HCT116 (cell line): Measurements from ENCODE around the gene NSMCE1. TPM values are rescaled to one million over a fixed set of nuclear protein-coding genes. Genes with fewer than 3 reads are reported as not detected.
A peak's percentile ranks its signal among the peaks of the same experiment; 100 is the strongest.

Experiments
- ATAC-seq: fragments of 200-7000 bp; cut with Tn5 transposase; 2 replicates; pipeline ENCODE4 v1.9.1; 2020; ENCODE audit warnings: mild to moderate bottlenecking, moderate library complexity
- BruUV-seq: library from RNA; stranded (reverse); fragments of 400-500 nt; replicated peaks from 2 replicates; lab custom pipeline; 2021; lab: Mats Ljungman, UMichigan
- CTCF ChIA-PET: fragments of 300-600 bp; sonication (Branson Sonifier 250); formaldehyde crosslinking; loops from one replicate; lab custom pipeline; 2021; ENCODE audit warnings: antibody characterized with exemption; lab: Charles Lee
- POLR2A ChIA-PET: fragments of 300-600, 350-600 bp; sonication (Branson Sonifier 250); formaldehyde crosslinking; loops from one replicate; lab custom pipeline; 2021; ENCODE audit warnings: antibody characterized with exemption; lab: Charles Lee
- RAD21 ChIA-PET, 2 experiments: fragments of 300-600 bp; sonication (Branson Sonifier 250); formaldehyde crosslinking; loops; one replicate each; lab custom pipeline; 2023; ENCODE audit warnings: low total read pairs in 2 of 2; ENCODE audit not compliant: uncharacterized antibody in 2 of 2, unreplicated experiment in 2 of 2, low non-redundant PET in 1 of 2; lab: Charles Lee
- DNase-seq: peaks from one replicate; pipeline ENCODE4 v3.0.0-alpha.2; 2010; ENCODE audit warnings: low read depth, low spot score
- H2AFZ ChIP-seq: fragments of 200-600 bp; shearing (Covaris generic), sonication (generic); 2 replicates; pipeline ENCODE4 v1.6.1; 2017; ENCODE audit warnings: low read depth, mixed run types, mixed read lengths, antibody characterized with exemption, low read length; ENCODE audit not compliant: poor library complexity, severe bottlenecking
- H3K27ac ChIP-seq: 2 replicates; pipeline ENCODE4 v1.5.1; 2012; ENCODE audit warnings: low read depth, low read length
- H3K27me3 ChIP-seq: fragments of 200-600 bp; sonication (generic); 2 replicates; pipeline ENCODE4 v1.6.1; 2016; ENCODE audit warnings: mixed run types, low read length, mixed read lengths; ENCODE audit not compliant: insufficient read depth
- H3K36me3 ChIP-seq, 2 experiments: fragments of 200-500 bp in 1 of 2; fragments of 200-600 bp in 1 of 2; sonication (Bioruptor generic) in 1 of 2; sonication (generic) in 1 of 2; 2 replicates each; pipeline versions ENCODE4 v1.5.1 to v1.6.1; 2014 to 2016; ENCODE audit warnings: low read length in 2 of 2, inconsistent platforms in 1 of 2, mixed read lengths in 1 of 2, mixed run types in 1 of 2; ENCODE audit not compliant: insufficient read depth in 2 of 2, control insufficient read depth in 1 of 2
- H3K4me1 ChIP-seq, 2 experiments: fragments of 200-600 bp in 1 of 2; sonication (generic) in 1 of 2; 2 replicates each; pipeline versions ENCODE4 v1.5.1 to v1.6.1; 2012 to 2017; ENCODE audit warnings: low read length in 2 of 2, inconsistent platforms in 1 of 2, mild to moderate bottlenecking in 1 of 2, mixed read lengths in 1 of 2, mixed run types in 1 of 2, moderate library complexity in 1 of 2; ENCODE audit not compliant: insufficient read depth in 2 of 2, control insufficient read depth in 1 of 2
- H3K4me2 ChIP-seq: fragments of 200-600 bp; sonication (generic); 2 replicates; pipeline ENCODE4 v1.6.1; 2017; ENCODE audit warnings: mixed run types, low read length, mixed read lengths
- H3K4me3 ChIP-seq, 2 experiments: fragments of 200-600 bp in 1 of 2; sonication (generic) in 1 of 2; replicated peaks in 1 of 2; 2 replicates each; pipeline ENCODE4 v1.5.1; 2011 to 2016; ENCODE audit warnings: low read length in 2 of 2, control low read depth in 1 of 2, low read depth in 1 of 2, mild to moderate bottlenecking in 1 of 2, mixed read lengths in 1 of 2, mixed run types in 1 of 2
- H3K79me2 ChIP-seq: fragments of 200-600 bp; sonication (generic); 2 replicates; pipeline ENCODE4 v1.6.1; 2017; ENCODE audit warnings: mild to moderate bottlenecking, mixed run types, low read length, moderate library complexity, mixed read lengths; ENCODE audit not compliant: insufficient read depth
- H3K9ac ChIP-seq: fragments of 200-600 bp; sonication (generic); 2 replicates; pipeline ENCODE4 v1.6.1; 2016; ENCODE audit warnings: low read length, mixed read lengths
- H3K9me2 ChIP-seq: fragments of 200-600 bp; sonication (generic), shearing (Covaris generic); 2 replicates; pipeline ENCODE4 v1.6.1; 2017; ENCODE audit warnings: mixed run types, mild to moderate bottlenecking, moderate library complexity; ENCODE audit not compliant: insufficient read depth
- H3K9me3 ChIP-seq, 2 experiments: fragments of 200-500 bp in 1 of 2; fragments of 200-600 bp in 1 of 2; sonication (Bioruptor generic) in 1 of 2; sonication (generic) in 1 of 2; 2 replicates each; pipeline ENCODE4 v1.6.1; 2014 to 2017; ENCODE audit warnings: low read length in 2 of 2, mixed read lengths in 2 of 2, inconsistent platforms in 1 of 2, low read depth in 1 of 2, mild to moderate bottlenecking in 1 of 2, mixed run types in 1 of 2, moderate library complexity in 1 of 2; ENCODE audit not compliant: control insufficient read depth in 1 of 2, insufficient read depth in 1 of 2
- H4K20me1 ChIP-seq: fragments of 200-600 bp; sonication (generic), shearing (Covaris generic); 2 replicates; pipeline ENCODE4 v1.6.1; 2017; ENCODE audit warnings: mixed run types, mild to moderate bottlenecking, moderate library complexity; ENCODE audit not compliant: insufficient read depth
- ATF3 ChIP-seq: IDR thresholded peaks from 2 replicates; pipeline ENCODE4 v1.6.1; 2012
- CBX3 ChIP-seq: IDR thresholded peaks from 2 replicates; pipeline ENCODE4 v1.6.1; 2012; ENCODE audit warnings: low read depth
- CEBPB ChIP-seq: IDR thresholded peaks from 2 replicates; pipeline ENCODE4 v1.6.1; 2012; ENCODE audit warnings: low read depth
- CTCF ChIP-seq, 3 experiments: fragments of 200-600 bp in 1 of 3; sonication (generic) in 1 of 3; IDR thresholded peaks in 2 of 3; conservative IDR thresholded peaks in 1 of 3; 2 replicates each; pipeline ENCODE4 v1.5.1; 2012 to 2017; ENCODE audit warnings: low read depth in 2 of 3, low read length in 2 of 3, antibody characterized with exemption in 1 of 3, borderline replicate concordance in 1 of 3, control low read depth in 1 of 3, mild to moderate bottlenecking in 1 of 3, mixed read lengths in 1 of 3, mixed run types in 1 of 3, moderate library complexity in 1 of 3; ENCODE audit not compliant: insufficient read depth in 1 of 3
- EGR1 ChIP-seq: IDR thresholded peaks from 2 replicates; pipeline ENCODE4 v1.6.1; 2012; ENCODE audit warnings: low read depth
- ELF1 ChIP-seq: IDR thresholded peaks from 2 replicates; pipeline ENCODE4 v1.6.1; 2012; ENCODE audit warnings: low read depth, borderline replicate concordance
- EZH2 ChIP-seq: fragments of 200-600 bp; sonication (generic); IDR thresholded peaks from 2 replicates; pipeline ENCODE4 v1.6.1; 2017; ENCODE audit warnings: antibody characterized with exemption, mixed run types
- EZH2phosphoT487 ChIP-seq: fragments of 200-600 bp; IDR thresholded peaks from 2 replicates; pipeline ENCODE4 v1.6.1; 2018; ENCODE audit warnings: antibody characterized with exemption, borderline replicate concordance
- FOSL1 ChIP-seq: IDR thresholded peaks from 2 replicates; pipeline ENCODE4 v1.6.1; 2012; ENCODE audit warnings: low read depth
- JUND ChIP-seq: IDR thresholded peaks from 2 replicates; pipeline ENCODE4 v1.6.1; 2012
- REST ChIP-seq: IDR thresholded peaks from 2 replicates; pipeline ENCODE4 v1.6.1; 2012; ENCODE audit warnings: low read depth
- SP1 ChIP-seq: IDR thresholded peaks from 2 replicates; pipeline ENCODE4 v1.6.1; 2012; ENCODE audit warnings: low read depth
- SRF ChIP-seq: IDR thresholded peaks from 2 replicates; pipeline ENCODE4 v1.6.1; 2012; ENCODE audit warnings: low read depth
- TCF7L2 ChIP-seq: IDR thresholded peaks from 2 replicates; pipeline ENCODE4 v1.7.0; 2011; ENCODE audit warnings: borderline replicate concordance, inconsistent platforms; ENCODE audit not compliant: insufficient read depth, insufficient read length; ENCODE audit errors: extremely low read depth
- ZFX ChIP-seq: fragments of 450-650 bp; IDR thresholded peaks from 2 replicates; pipeline ENCODE4 v1.6.1; 2017
- ZNF274 ChIP-seq: fragments of 200-500 bp; sonication (Bioruptor generic); IDR thresholded peaks from 2 replicates; pipeline ENCODE4 v1.6.1; 2014; ENCODE audit warnings: mild to moderate bottlenecking, low read depth, low read length, inconsistent platforms
- intact Hi-C: fragments of 100-400 bp; cut with micrococcal nuclease; formaldehyde crosslinking; loops from 2 replicates; pipeline ENCODE4 v1.10.0; 2022
- total RNA-seq: library from RNA; stranded (reverse); gene quantifications from one replicate; pipeline ENCODE4 v1.2.1, GENCODE V29; 2021; ENCODE audit not compliant: unreplicated experiment

NSMCE1 gene
- total RNA-seq, 1 experiment from 2014 or later, result 85.6 TPM

GRCh38 chr16:27311448-27311830 is 42.9 kb upstream of the NSMCE1 start:
- no TSS peak for BruUV-seq
- Histone ChIP-seq H3K4me3 (no peak overlapping the region), H3K79me2 (peaks cover 24% of the 10 kb centered on the region), H3K4me2 (peak overlapping the region; percentile 9; the same call in 1 of the 2 replicates), H3K9ac (no peak overlapping the region), H3K27ac (no peak overlapping the region), H3K9me3 (peaks cover 0 to 6% of the 10 kb centered on the region in 2 experiments; a peak in 1 of 4 replicates), H3K27me3 (no peaks in the 10 kb centered on the region), H2AFZ (no peak overlapping the region), H4K20me1 (no peaks in the 10 kb centered on the region), H3K4me1 (peaks cover 13 to 42% of the 10 kb centered on the region in 2 experiments), H3K9me2 (no peaks in the 10 kb centered on the region), H3K36me3 (no peaks in the 10 kb centered on the region)
- intact Hi-C loops, result loop anchor here (5.0 kb wide), 1 partner anchor 34 kb away; no protein-coding TSS in a partner anchor
- CTCF ChIA-PET, result no interaction called here
- TF ChIP-seq SP1, result no peak
- no peak for TF ChIP-seq FOSL1
- no peak for TF ChIP-seq CEBPB
- TF ChIP-seq EGR1, result no peak
- TF ChIP-seq ZNF274, result no peak
- TF ChIP-seq TCF7L2, result no peak
- no peak for TF ChIP-seq SRF
- no peak for TF ChIP-seq ELF1
- no peak for TF ChIP-seq EZH2phosphoT487
- TF ChIP-seq REST, result no peak
- no peak for TF ChIP-seq CTCF (IDR thresholded peaks at IDR 0.05 in 2 of 3, conservative IDR thresholded peaks at IDR 0.05 in 1 of 3; ENCODE audit: borderline replicate concordance in 1 of 3, insufficient read depth in 1 of 3, low read depth in 2 of 3, low read length in 2 of 3)
- TF ChIP-seq CBX3, result no peak
- TF ChIP-seq JUND, result no peak
- TF ChIP-seq ATF3, result no peak
- no peak for TF ChIP-seq EZH2
- TF ChIP-seq ZFX, result no peak
- POLR2A ChIA-PET, result no interaction called here
- no peak for ATAC-seq
- no peak for DNase-seq
- RAD21 ChIA-PET, result no interaction called here
